Measurements from ENCODE around the gene ZBTB20. TPM values are rescaled to one million over a fixed set of nuclear protein-coding genes. Genes with fewer than 3 reads are reported as not detected.

The ZBTB20 gene
- polyA plus RNA-seq, 1 of the 3 experiments (the other 2 are of a cell fraction) = 0.43 TPM

DNA sequence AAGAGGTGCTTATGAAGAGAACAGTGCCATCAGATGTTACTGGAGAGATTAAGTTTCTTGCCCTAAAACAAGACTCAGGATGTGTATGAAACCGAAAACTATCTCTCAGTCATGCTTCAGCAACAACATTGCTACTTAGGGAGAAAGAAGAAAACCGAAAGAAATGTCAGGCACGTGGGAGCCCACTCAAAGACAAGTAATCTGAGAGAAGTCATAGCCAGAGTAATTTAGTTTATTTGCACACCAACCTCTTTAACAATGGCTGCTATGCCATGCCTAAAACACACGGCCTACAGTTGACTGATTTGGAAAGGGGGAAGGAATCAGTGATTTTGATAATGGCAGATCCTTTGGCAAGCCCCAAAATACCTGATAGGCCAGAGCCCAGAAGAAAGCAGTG, 690.3 kb downstream of the ZBTB20 start:
- H3K4me2 ChIP-seq = no peak overlapping the region
- H3K9me2 ChIP-seq = no peaks in the 10 kb centered on the region
- H3K27ac ChIP-seq (ENCODE audit: low read depth in 2 of 2, low read length in 1 of 2) = no peak overlapping the region
- H3K27me3 ChIP-seq (ENCODE audit: insufficient read depth) = no peaks in the 10 kb centered on the region
- no peaks in the 10 kb centered on the region for H3K9me3 ChIP-seq
- peaks cover 6 to 20% of the 10 kb centered on the region in 2 experiments; a peak in 2 of 4 replicates for H3K4me1 ChIP-seq (ENCODE audit: control insufficient read depth in 1 of 2, insufficient read depth in 2 of 2, low read depth in 1 of 2, low read length in 1 of 2)
- POLR2A ChIA-PET = no interaction called here
- H3K9ac ChIP-seq = no peak overlapping the region
- H3K79me2 ChIP-seq (ENCODE audit: insufficient read depth) = no peaks in the 10 kb centered on the region
- no peaks in the 10 kb centered on the region; the same call in 1 of the 2 replicates for H4K20me1 ChIP-seq (ENCODE audit: insufficient read depth)
- H3F3A ChIP-seq (replicated peaks; ENCODE audit: insufficient read depth) = no peaks in the 10 kb centered on the region
- no peak for TF ChIP-seq RXRA (IDR thresholded peaks at IDR 0.05; ENCODE audit: borderline replicate concordance, low read depth)
- TF ChIP-seq RCOR1 (IDR thresholded peaks at IDR 0.05; ENCODE audit: low read length) = no peak
- no peak for TF ChIP-seq TCF12 (IDR thresholded peaks at IDR 0.05)
- TF ChIP-seq PBX3 (IDR thresholded peaks at IDR 0.05) = no peak
- no peak for TF ChIP-seq GATA2 (CRISPR knock-in tag; IDR thresholded peaks at IDR 0.05)
- TF ChIP-seq MXI1 (IDR thresholded peaks at IDR 0.05; ENCODE audit: low read depth, low read length) = no peak
- TF ChIP-seq MEF2A (IDR thresholded peaks at IDR 0.05; ENCODE audit: borderline replicate concordance, low read depth) = no peak
- TF ChIP-seq RFX5 (IDR thresholded peaks at IDR 0.05; ENCODE audit: low read length) = no peak
- TF ChIP-seq REST (IDR thresholded peaks at IDR 0.05; ENCODE audit: low read depth, low read length) = no peak
- TF ChIP-seq TEAD4 (IDR thresholded peaks at IDR 0.05; ENCODE audit: borderline replicate concordance, insufficient read depth) = no peak
- TF ChIP-seq SMC3 (IDR thresholded peaks at IDR 0.05; ENCODE audit: low read depth, low read length) = no peak
- TF ChIP-seq TAF1 (IDR thresholded peaks at IDR 0.05; ENCODE audit: borderline replicate concordance, low read depth, low read length) = no peak
- no peak for TF ChIP-seq IRF3 (IDR thresholded peaks at IDR 0.05; ENCODE audit: low read depth, low read length)
- no peak for TF ChIP-seq ZBTB33 (IDR thresholded peaks at IDR 0.05; ENCODE audit: borderline replicate concordance, low read depth)
- H3K36me3 ChIP-seq (replicated peaks in 1 of 2; ENCODE audit: control insufficient read depth in 1 of 2, insufficient read depth in 2 of 2, low read length in 1 of 2) = no peaks in the 10 kb centered on the region
- 99% methylated on average over 4 of the region's 4 CpGs for WGBS (ENCODE audit: low lambda C conversion rate)
- DNase-seq = no peak
- CTCF ChIA-PET = interaction anchor here (1.2 to 1.6 kb wide), 2 partner anchors 24 to 73 kb away, joined by 3 read pairs; no protein-coding TSS in a partner anchor
- no peak overlapping the region for H2AFZ ChIP-seq (ENCODE audit: low read depth)
- no peak overlapping the region for H3K4me3 ChIP-seq (ENCODE audit: low read depth in 2 of 2, low read length in 1 of 2)

All from SK-N-SH (cell line).